ENCODE measurements around the gene GALNTL6.

DNA sequence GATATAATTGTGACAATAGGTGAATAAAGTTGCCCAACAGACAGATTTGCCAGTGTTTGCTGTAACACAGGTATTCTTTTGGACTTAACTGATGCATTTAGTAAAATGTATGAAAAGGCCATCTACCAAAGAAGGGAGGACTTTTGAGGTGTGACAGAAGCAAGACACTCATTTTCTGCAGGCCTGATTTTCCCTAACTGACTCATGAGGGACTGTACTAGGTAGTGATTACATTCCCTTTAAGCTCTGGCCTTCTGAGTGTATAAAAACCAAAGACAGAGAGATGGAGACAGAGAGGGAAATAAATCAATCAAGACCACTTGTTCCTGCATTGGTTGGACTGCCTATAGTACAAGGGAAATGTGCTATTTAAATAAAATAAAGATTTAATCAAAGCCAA, 1204.6 kb downstream of the GALNTL6 start:
- no peak for TF ChIP-seq CTCF (IDR thresholded peaks at IDR 0.05)
- no peak for TF ChIP-seq EZH2 (IDR thresholded peaks at IDR 0.05; ENCODE audit: borderline replicate concordance, insufficient read depth, low read depth, low read length, poor library complexity, severe bottlenecking)
